HepG2 (cell line): Measurements from ENCODE around the gene ZNF277. TPM values are rescaled to one million over a fixed set of nuclear protein-coding genes. Genes with fewer than 3 reads are reported as not detected.

Experiments used
- ATAC-seq: fragments of 200-7000 bp; cut with Tn5 transposase; 3 replicates; pipeline ENCODE4 v1.9.1; 2020; ENCODE audit warnings: mild to moderate bottlenecking, moderate library complexity
- BruUV-seq: library from RNA; stranded (reverse); fragments of 400-500 nt; replicated peaks from 2 replicates; lab custom pipeline; 2021; lab: Mats Ljungman, UMichigan
- CTCF ChIA-PET: fragments of 300-600 bp; formaldehyde crosslinking; extraction: SDS; loops from one replicate; lab custom pipeline; 2021; ENCODE audit warnings: low total read pairs, inconsistent platforms, low intra/inter-chr PET ratio; lab: Yijun Ruan, JAX
- POLR2A ChIA-PET: fragments of 350-600 bp; sonication (Branson Sonifier 250); formaldehyde crosslinking; loops from one replicate; lab custom pipeline; 2020; ENCODE audit warnings: antibody characterized with exemption, inconsistent platforms; lab: Yijun Ruan, JAX
- DNase-seq: peaks from one replicate; pipeline ENCODE4 v3.0.0-alpha.2; 2015; ENCODE audit warnings: low spot score
- FAIRE-seq: peaks from 3 replicates; lab custom pipeline; 2011; peaks lifted over from hg19 to GRCh38; lab: Jason Lieb, UNC
- H2AFZ ChIP-seq: one replicate; pipeline ENCODE4 v1.6.1; 2011; ENCODE audit warnings: low read length, inconsistent platforms
- H3K27ac ChIP-seq: fragments of 300-600 bp; 3 replicates; pipeline ENCODE4 v1.8.0; 2011; ENCODE audit warnings: mixed run types, mild to moderate bottlenecking, mixed read lengths, low read length, inconsistent platforms; ENCODE audit not compliant: insufficient read depth; ENCODE audit errors: extremely low read length
- H3K27me3 ChIP-seq, 2 experiments: fragments of 200-600 bp in 1 of 2; 2 replicates in 1 of 2; 3 replicates in 1 of 2; pipeline versions ENCODE4 v1.6.0 to v1.8.0; 2011; ENCODE audit warnings: low read length in 2 of 2, mild to moderate bottlenecking in 2 of 2, moderate library complexity in 2 of 2, inconsistent platforms in 1 of 2; ENCODE audit not compliant: insufficient read depth in 2 of 2, control insufficient read depth in 1 of 2
- H3K36me3 ChIP-seq, 2 experiments: fragments of 200-600 bp in 1 of 2; replicated peaks in 1 of 2; 2 replicates in 1 of 2; 3 replicates in 1 of 2; pipeline versions ENCODE4 v1.5.1 to v1.8.0; 2011; ENCODE audit warnings: low read length in 2 of 2, inconsistent platforms in 1 of 2; ENCODE audit not compliant: insufficient read depth in 2 of 2, control insufficient read depth in 1 of 2
- H3K4me1 ChIP-seq: 2 replicates; pipeline ENCODE4 v1.5.1; 2012; ENCODE audit warnings: low read length, inconsistent platforms; ENCODE audit not compliant: insufficient read depth
- H3K4me2 ChIP-seq: 2 replicates; pipeline ENCODE4 v1.6.0; 2011; ENCODE audit warnings: low read depth, low read length, inconsistent platforms
- H3K4me3 ChIP-seq, 3 experiments: fragments of 200-600 bp in 1 of 3; sonication (generic), shearing (Covaris generic) in 1 of 3; replicated peaks in 1 of 3; 2 replicates each; pipeline ENCODE4 v1.5.1; 2011 to 2016; ENCODE audit warnings: low read length in 3 of 3, inconsistent platforms in 2 of 3, low read depth in 2 of 3, mild to moderate bottlenecking in 2 of 3, control low read depth in 1 of 3, mixed read lengths in 1 of 3; ENCODE audit not compliant: insufficient read depth in 1 of 3
- H3K79me2 ChIP-seq: one replicate; pipeline ENCODE4 v1.6.1; 2011; ENCODE audit warnings: low read length, inconsistent platforms; ENCODE audit not compliant: insufficient read depth
- H3K9ac ChIP-seq: 2 replicates; pipeline ENCODE4 v1.6.0; 2011; ENCODE audit warnings: mild to moderate bottlenecking, low read depth, low read length, inconsistent platforms; ENCODE audit not compliant: insufficient read depth
- H3K9me3 ChIP-seq: 2 replicates; pipeline ENCODE4 v1.5.1; 2012; ENCODE audit warnings: mild to moderate bottlenecking, low read length
- H4K20me1 ChIP-seq: 2 replicates; pipeline ENCODE4 v1.6.0; 2011; ENCODE audit warnings: inconsistent platforms, mild to moderate bottlenecking, low read length, moderate library complexity; ENCODE audit not compliant: insufficient read depth
- CSRNP2 ChIP-seq: sonication (generic); formaldehyde crosslinking; conservative IDR thresholded peaks from 2 replicates; pipeline ENCODE4 v1.8.0; 2022; ENCODE audit warnings: low read depth, missing genetic modification reagents
- REPIN1 ChIP-seq: sonication (generic); formaldehyde crosslinking; IDR thresholded peaks from 2 replicates; pipeline ENCODE4 v1.8.0; 2022; ENCODE audit warnings: missing genetic modification reagents, low read depth, mild to moderate bottlenecking, borderline replicate concordance
- SP1 ChIP-seq, 2 experiments: fragments of 450-650 bp in 1 of 2; sonication (generic) in 1 of 2; formaldehyde crosslinking in 1 of 2; IDR thresholded peaks; 2 replicates each; pipeline versions ENCODE4 v1.4.0 to v1.6.1; 2016 to 2020; ENCODE audit warnings: missing genetic modification reagents in 1 of 2
- TRIM24 ChIP-seq: sonication (generic); formaldehyde crosslinking; IDR thresholded peaks from 2 replicates; pipeline ENCODE4 v1.8.0; 2022; ENCODE audit warnings: mild to moderate bottlenecking, missing genetic modification reagents
- ZBTB38 ChIP-seq: sonication (generic); formaldehyde crosslinking; IDR thresholded peaks from 2 replicates; pipeline ENCODE4 v1.5.1; 2020; ENCODE audit warnings: mild to moderate bottlenecking, missing genetic modification reagents
- ZFP91 ChIP-seq: sonication (generic); formaldehyde crosslinking; IDR thresholded peaks from 2 replicates; pipeline ENCODE4 v1.9.0; 2022; ENCODE audit warnings: missing genetic modification reagents, mild to moderate bottlenecking, borderline replicate concordance
- ZKSCAN5 ChIP-seq: sonication (generic); formaldehyde crosslinking; IDR thresholded peaks from 2 replicates; pipeline ENCODE4 v1.5.1; 2020; ENCODE audit warnings: mild to moderate bottlenecking, missing genetic modification reagents
- ZNF484 ChIP-seq: sonication (generic); formaldehyde crosslinking; IDR thresholded peaks from 2 replicates; pipeline ENCODE4 v1.5.1; 2020; ENCODE audit warnings: mild to moderate bottlenecking, low read depth, missing genetic modification reagents, borderline replicate concordance
- ZNF850 ChIP-seq: sonication (generic); formaldehyde crosslinking; conservative IDR thresholded peaks from 2 replicates; pipeline ENCODE4 v1.9.0; 2021; ENCODE audit warnings: mild to moderate bottlenecking, missing genetic modification reagents
- in situ Hi-C: cut with HindIII; loops from 2 replicates; pipeline ENCODE4 v1.10.0; 2017; ENCODE audit warnings: low pct_unique_long_range_greater_than_20kb; ENCODE audit not compliant: extremely low pct_ligation_motif_present
- intact Hi-C: fragments of 100-400 bp; cut with micrococcal nuclease; formaldehyde crosslinking; loops from one replicate; pipeline ENCODE4 v1.10.0; 2022; ENCODE audit not compliant: unreplicated experiment
- polyA plus RNA-seq, 8 experiments: library from polyadenylated mRNA; depleted of rRNA in 3 of 8; stranded (reverse) in 7 of 8; unstranded in 1 of 8; fragments of >200 nt; fragmentation: Illumina TruSeq in 4 of 8; extraction: Trizol in 4 of 8; gene quantifications; 2 replicates each; pipeline versions ENCODE4 v1.2.1 to v1.2.3, GENCODE V29; 2011 to 2016; ENCODE audit warnings: low read depth in 4 of 8, missing spikeins in 1 of 8, mixed read lengths in 1 of 8; ENCODE audit not compliant: insufficient read depth in 1 of 8
- total RNA-seq, 5 experiments: library from RNA; depleted of rRNA; stranded (reverse); fragments of >200 nt; fragmentation: Illumina TruSeq; extraction: Trizol; gene quantifications; 2 replicates each; pipeline ENCODE4 v1.2.3, GENCODE V29; 2016; ENCODE audit warnings: low read depth in 1 of 5
- TF ChIP-seq, protein P1 (sequence below): sonication (generic); formaldehyde crosslinking; IDR thresholded peaks from 2 replicates; pipeline ENCODE4 v1.5.1; 2020; ENCODE audit warnings: mild to moderate bottlenecking, missing genetic modification reagents, borderline replicate concordance
- TF ChIP-seq, protein P2 (sequence below): sonication (generic); formaldehyde crosslinking; IDR thresholded peaks from 2 replicates; pipeline ENCODE4 v1.4.0; 2020; ENCODE audit warnings: missing genetic modification reagents
- TF ChIP-seq, protein P3 (sequence below): sonication (generic); formaldehyde crosslinking; IDR thresholded peaks from 2 replicates; pipeline ENCODE4; 2020; ENCODE audit warnings: missing genetic modification reagents, mild to moderate bottlenecking, borderline replicate concordance
- TF ChIP-seq, protein P4 (sequence below): sonication (generic); formaldehyde crosslinking; IDR thresholded peaks from 2 replicates; pipeline ENCODE4 v1.5.1; 2020; ENCODE audit warnings: mild to moderate bottlenecking, missing genetic modification reagents, moderate library complexity

The ZNF277 gene
- total and polyA plus RNA-seq, 2 of the 13 experiments (the other 11 are each of a cell fraction or from before 2014, with no cell fraction given) = 29.1 to 30.1 TPM

- ChIA-PET POLR2A (no interaction called here), CTCF (no interaction called here)
- Histone ChIP-seq H3K36me3 (peaks cover 0 to 4% of the 10 kb centered on the region in 2 experiments; a peak in 1 of 5 replicates), H3K27ac (no peak overlapping the region), H3K9ac (no peak overlapping the region), H3K9me3 (no peaks in the 10 kb centered on the region), H4K20me1 (no peaks in the 10 kb centered on the region), H3K4me2 (no peak overlapping the region), H2AFZ (no peak overlapping the region), H3K4me1 (no peaks in the 10 kb centered on the region), H3K27me3 (no peaks in the 10 kb centered on the region), H3K4me3 (no peak overlapping the region), H3K79me2 (no peaks in the 10 kb centered on the region)
- ATAC-seq (0 out of 3 replicates have a peak, but pooled peaks have one; percentile 21), DNase-seq (no peak), FAIRE-seq (no peak)
- intact Hi-C loops (no loop called here), in situ Hi-C loops (no loop called here)
- no TSS peak for BruUV-seq
- TF ChIP-seq SP1 (IDR thresholded peaks at IDR 0.05) = no peak
- no peak for TF ChIP-seq SP1 (CRISPR knock-in tag; IDR thresholded peaks at IDR 0.05)
- no peak for TF ChIP-seq ZNF484 (CRISPR knock-in tag)
- no peak for TF ChIP-seq TRIM24 (CRISPR knock-in tag)
- TF ChIP-seq ZBTB38 (CRISPR knock-in tag) = no peak
- TF ChIP-seq ZNF850 (CRISPR knock-in tag) = no peak
- TF ChIP-seq, protein P1, sequence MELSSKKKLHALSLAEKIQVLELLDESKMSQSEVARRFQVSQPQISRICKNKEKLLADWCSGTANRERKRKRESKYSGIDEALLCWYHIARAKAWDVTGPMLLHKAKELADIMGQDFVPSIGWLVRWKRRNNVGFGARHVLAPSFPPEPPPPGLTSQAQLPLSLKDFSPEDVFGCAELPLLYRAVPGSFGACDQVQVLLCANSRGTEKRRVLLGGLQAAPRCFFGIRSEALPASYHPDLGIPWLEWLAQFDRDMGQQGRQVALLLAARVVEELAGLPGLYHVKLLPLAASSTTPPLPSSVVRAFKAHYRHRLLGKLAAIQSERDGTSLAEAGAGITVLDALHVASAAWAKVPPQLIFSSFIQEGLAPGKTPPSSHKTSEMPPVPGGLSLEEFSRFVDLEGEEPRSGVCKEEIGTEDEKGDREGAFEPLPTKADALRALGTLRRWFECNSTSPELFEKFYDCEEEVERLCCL (CRISPR knock-in tag) = no peak
- TF ChIP-seq ZFP91 = no peak
- TF ChIP-seq ZKSCAN5 (CRISPR knock-in tag) = no peak
- TF ChIP-seq, protein P2, sequence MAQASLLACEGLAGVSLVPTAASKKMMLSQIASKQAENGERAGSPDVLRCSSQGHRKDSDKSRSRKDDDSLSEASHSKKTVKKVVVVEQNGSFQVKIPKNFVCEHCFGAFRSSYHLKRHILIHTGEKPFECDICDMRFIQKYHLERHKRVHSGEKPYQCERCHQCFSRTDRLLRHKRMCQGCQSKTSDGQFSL (CRISPR knock-in tag) = no peak
- no peak for TF ChIP-seq CSRNP2 (CRISPR knock-in tag)
- TF ChIP-seq REPIN1 (CRISPR knock-in tag) = no peak
- TF ChIP-seq, protein P3, sequence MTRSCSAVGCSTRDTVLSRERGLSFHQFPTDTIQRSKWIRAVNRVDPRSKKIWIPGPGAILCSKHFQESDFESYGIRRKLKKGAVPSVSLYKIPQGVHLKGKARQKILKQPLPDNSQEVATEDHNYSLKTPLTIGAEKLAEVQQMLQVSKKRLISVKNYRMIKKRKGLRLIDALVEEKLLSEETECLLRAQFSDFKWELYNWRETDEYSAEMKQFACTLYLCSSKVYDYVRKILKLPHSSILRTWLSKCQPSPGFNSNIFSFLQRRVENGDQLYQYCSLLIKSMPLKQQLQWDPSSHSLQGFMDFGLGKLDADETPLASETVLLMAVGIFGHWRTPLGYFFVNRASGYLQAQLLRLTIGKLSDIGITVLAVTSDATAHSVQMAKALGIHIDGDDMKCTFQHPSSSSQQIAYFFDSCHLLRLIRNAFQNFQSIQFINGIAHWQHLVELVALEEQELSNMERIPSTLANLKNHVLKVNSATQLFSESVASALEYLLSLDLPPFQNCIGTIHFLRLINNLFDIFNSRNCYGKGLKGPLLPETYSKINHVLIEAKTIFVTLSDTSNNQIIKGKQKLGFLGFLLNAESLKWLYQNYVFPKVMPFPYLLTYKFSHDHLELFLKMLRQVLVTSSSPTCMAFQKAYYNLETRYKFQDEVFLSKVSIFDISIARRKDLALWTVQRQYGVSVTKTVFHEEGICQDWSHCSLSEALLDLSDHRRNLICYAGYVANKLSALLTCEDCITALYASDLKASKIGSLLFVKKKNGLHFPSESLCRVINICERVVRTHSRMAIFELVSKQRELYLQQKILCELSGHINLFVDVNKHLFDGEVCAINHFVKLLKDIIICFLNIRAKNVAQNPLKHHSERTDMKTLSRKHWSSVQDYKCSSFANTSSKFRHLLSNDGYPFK (CRISPR knock-in tag) = no peak
- TF ChIP-seq, protein P4, sequence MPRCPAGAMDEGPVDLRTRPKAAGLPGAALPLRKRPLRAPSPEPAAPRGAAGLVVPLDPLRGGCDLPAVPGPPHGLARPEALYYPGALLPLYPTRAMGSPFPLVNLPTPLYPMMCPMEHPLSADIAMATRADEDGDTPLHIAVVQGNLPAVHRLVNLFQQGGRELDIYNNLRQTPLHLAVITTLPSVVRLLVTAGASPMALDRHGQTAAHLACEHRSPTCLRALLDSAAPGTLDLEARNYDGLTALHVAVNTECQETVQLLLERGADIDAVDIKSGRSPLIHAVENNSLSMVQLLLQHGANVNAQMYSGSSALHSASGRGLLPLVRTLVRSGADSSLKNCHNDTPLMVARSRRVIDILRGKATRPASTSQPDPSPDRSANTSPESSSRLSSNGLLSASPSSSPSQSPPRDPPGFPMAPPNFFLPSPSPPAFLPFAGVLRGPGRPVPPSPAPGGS (CRISPR knock-in tag) = no peak
These were observed 140.6 kb downstream of the ZNF277 start for GRCh38 chr7:112347088-112347487.
